Transverse colon (tissue), 4 donors: ENCODE data around the gene ARFGAP2. TPM values are rescaled to one million over a fixed set of nuclear protein-coding genes. Genes with fewer than 3 reads are reported as not detected.

ENCODE experiments used
- DNase-seq: peaks from one replicate; pipeline ENCODE4 v3.0.0-alpha.2; 2019
- H3K27ac ChIP-seq, 4 donors: fragments of 200-600 bp; sonication (generic); 2 replicates each; pipeline ENCODE4 v1.5.1; 2016 to 2018; ENCODE audit warnings: inconsistent platforms in 4 of 4
- H3K27me3 ChIP-seq: fragments of 200-600 bp; sonication (generic); 2 replicates; pipeline ENCODE4 v1.5.1; 2017; ENCODE audit warnings: inconsistent platforms
- H3K36me3 ChIP-seq, 4 donors: fragments of 200-600 bp; sonication (generic); 2 replicates each; pipeline ENCODE4 v1.5.1; 2017 to 2019; ENCODE audit warnings: inconsistent platforms in 4 of 4
- H3K4me1 ChIP-seq, 4 donors: fragments of 200-600 bp; sonication (generic); 2 replicates each; pipeline ENCODE4 v1.5.1; 2017 to 2020; ENCODE audit warnings: inconsistent platforms in 4 of 4
- H3K4me3 ChIP-seq, 4 donors: fragments of 200-600 bp; sonication (generic); 1 replicate in 1 of 4; 2 replicates in 3 of 4; pipeline versions ENCODE4 v1.5.1 to v1.6.1; 2017 to 2019; ENCODE audit warnings: inconsistent platforms in 4 of 4
- H3K9me3 ChIP-seq, 2 donors: fragments of 200-600 bp; sonication (generic); 2 replicates each; pipeline ENCODE4 v1.5.1; 2017 to 2019; ENCODE audit warnings: inconsistent platforms in 2 of 2
- EP300 ChIP-seq: sonication (generic); formaldehyde crosslinking; IDR thresholded peaks from one replicate; pipeline ENCODE4 v1.6.1; 2017; ENCODE audit warnings: antibody characterized with exemption, low read depth
- POLR2A ChIP-seq: fragments of 450-650 bp; IDR thresholded peaks from one replicate; pipeline ENCODE4 v1.6.1; 2016; ENCODE audit warnings: antibody characterized with exemption, mild to moderate bottlenecking, moderate library complexity
- POLR2AphosphoS5 ChIP-seq, 3 donors: sonication (generic); formaldehyde crosslinking; IDR thresholded peaks; one replicate each; pipeline ENCODE4 v1.6.1; 2016; ENCODE audit warnings: antibody characterized with exemption in 3 of 3
- WGBS, 2 donors: methylation state at CpG; one replicate each; pipeline ENCODE4 v1.1.5; 2018; ENCODE audit warnings: low coverage in 1 of 2; 5-methylcytosine and 5-hydroxymethylcytosine counted together
- in situ Hi-C, 4 donors: fragments of 200-750 bp; cut with MboI; loops; one replicate each; pipeline versions ENCODE4 v1.15.0 to v1.15.1; 2017; ENCODE audit warnings: low sequenced_read_pairs in 3 of 4, low pct_ligation_motif_present in 1 of 4, low pct_unique_long_range_greater_than_20kb in 1 of 4
- intact Hi-C: fragments of 100-400 bp; cut with DNase I; formaldehyde crosslinking; loops from one replicate; pipeline ENCODE4 v1.15.1; 2023; ENCODE audit warnings: low total_unique reads
- total RNA-seq, 4 donors: library from RNA; depleted of rRNA; stranded (reverse); fragments of >200 nt; gene quantifications; one replicate each; pipeline ENCODE4 v1.1.0, GENCODE V29; 2016
- TF ChIP-seq, protein P1 (sequence below), 5 experiments: fragments of 200-600 bp in 3 of 5; fragments of 450-650 bp in 2 of 5; sonication (generic) in 3 of 5; IDR thresholded peaks; 1 replicate in 2 of 5; 2 replicates in 3 of 5; pipeline ENCODE4 v1.5.1; 2016 to 2017; ENCODE audit warnings: antibody characterized with exemption in 5 of 5, inconsistent platforms in 3 of 5, mild to moderate bottlenecking in 2 of 5, moderate library complexity in 1 of 5

ARFGAP2 gene
- total RNA-seq, 4 donors from 2014 or later: 123 to 213 (median 132) TPM

DNA sequence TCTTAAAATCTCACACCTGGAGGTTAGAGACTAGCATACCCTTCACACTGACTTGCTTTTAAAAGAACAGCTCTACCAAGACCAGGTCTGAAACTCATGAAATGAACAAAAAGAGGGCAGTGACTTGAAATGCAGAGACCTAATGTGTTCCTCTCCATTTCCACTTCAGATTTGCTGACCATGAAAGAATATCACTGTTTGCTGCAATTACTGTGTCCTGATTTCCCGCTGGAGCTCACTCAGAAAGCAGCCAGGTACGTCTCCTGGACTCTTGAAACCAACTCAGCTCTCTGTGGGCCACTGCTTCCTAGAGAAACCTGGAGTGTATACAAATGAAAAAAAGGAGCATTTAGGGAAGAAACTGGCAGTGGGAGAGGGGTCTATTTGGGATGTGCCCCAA is 39.2 kb downstream of the ARFGAP2 start:
- no peak for DNase-seq
- in situ Hi-C loops (no loop called here), intact Hi-C loops (no loop called here)
- 94% methylated on average over 2 of the region's 2 CpGs; no CpG with 5 or more reads in 1 of the 2 donors for WGBS, 2 donors
- H3K27me3 ChIP-seq: no peaks in the 10 kb centered on the region
- no peak overlapping the region for H3K27ac ChIP-seq
- no peaks in the 10 kb centered on the region for H3K36me3 ChIP-seq
- H3K4me3 ChIP-seq: no peak overlapping the region
- no peaks in the 10 kb centered on the region for H3K9me3 ChIP-seq
- no peak for TF ChIP-seq POLR2A
- TF ChIP-seq POLR2AphosphoS5 (IDR thresholded peaks at IDR 0.05): no peak
- TF ChIP-seq, protein P1, sequence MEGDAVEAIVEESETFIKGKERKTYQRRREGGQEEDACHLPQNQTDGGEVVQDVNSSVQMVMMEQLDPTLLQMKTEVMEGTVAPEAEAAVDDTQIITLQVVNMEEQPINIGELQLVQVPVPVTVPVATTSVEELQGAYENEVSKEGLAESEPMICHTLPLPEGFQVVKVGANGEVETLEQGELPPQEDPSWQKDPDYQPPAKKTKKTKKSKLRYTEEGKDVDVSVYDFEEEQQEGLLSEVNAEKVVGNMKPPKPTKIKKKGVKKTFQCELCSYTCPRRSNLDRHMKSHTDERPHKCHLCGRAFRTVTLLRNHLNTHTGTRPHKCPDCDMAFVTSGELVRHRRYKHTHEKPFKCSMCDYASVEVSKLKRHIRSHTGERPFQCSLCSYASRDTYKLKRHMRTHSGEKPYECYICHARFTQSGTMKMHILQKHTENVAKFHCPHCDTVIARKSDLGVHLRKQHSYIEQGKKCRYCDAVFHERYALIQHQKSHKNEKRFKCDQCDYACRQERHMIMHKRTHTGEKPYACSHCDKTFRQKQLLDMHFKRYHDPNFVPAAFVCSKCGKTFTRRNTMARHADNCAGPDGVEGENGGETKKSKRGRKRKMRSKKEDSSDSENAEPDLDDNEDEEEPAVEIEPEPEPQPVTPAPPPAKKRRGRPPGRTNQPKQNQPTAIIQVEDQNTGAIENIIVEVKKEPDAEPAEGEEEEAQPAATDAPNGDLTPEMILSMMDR (IDR thresholded peaks at IDR 0.05): no peak
- no peak for TF ChIP-seq EP300
- H3K4me1 ChIP-seq: peaks cover 0 to 4% (median 2%) of the 10 kb centered on the region in 4 donors

DNA sequence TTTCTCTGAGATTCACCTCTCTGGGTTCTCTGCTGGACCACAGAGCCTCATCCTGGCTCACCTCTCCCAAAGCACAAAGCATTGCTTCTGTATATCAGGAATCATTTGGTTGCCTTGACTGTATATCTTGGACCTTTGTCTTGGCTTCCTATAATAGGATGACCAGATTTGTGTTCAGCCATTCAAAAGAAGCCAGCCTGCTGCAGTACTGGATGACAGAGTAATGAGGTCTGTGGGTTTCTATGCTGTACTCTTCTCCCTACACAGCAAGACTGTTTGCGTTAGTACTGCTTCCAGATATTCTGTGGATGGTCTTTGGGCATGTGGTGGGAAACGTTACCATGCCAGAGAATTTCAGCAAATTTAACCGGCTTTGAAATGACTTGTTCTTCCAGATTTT is 39.8 kb downstream of the ARFGAP2 start:
- DNase-seq: no peak
- no peaks in the 10 kb centered on the region for H3K9me3 ChIP-seq
- no peak for TF ChIP-seq EP300
- TF ChIP-seq, protein P1 (IDR thresholded peaks at IDR 0.05): no peak
- no peak for TF ChIP-seq POLR2A
- no peak for TF ChIP-seq POLR2AphosphoS5 (IDR thresholded peaks at IDR 0.05)
- H3K4me3 ChIP-seq: no peak overlapping the region
- in situ Hi-C loops: no loop called here
- no peaks in the 10 kb centered on the region for H3K36me3 ChIP-seq
- H3K4me1 ChIP-seq: peaks cover 0 to 8% (median 2%) of the 10 kb centered on the region in 4 donors
- no peaks in the 10 kb centered on the region for H3K27me3 ChIP-seq
- no peak overlapping the region for H3K27ac ChIP-seq
- intact Hi-C loops: no loop called here
- WGBS, 2 donors: 95 to 98% methylated on average over 3 of the region's 3 CpGs

DNA sequence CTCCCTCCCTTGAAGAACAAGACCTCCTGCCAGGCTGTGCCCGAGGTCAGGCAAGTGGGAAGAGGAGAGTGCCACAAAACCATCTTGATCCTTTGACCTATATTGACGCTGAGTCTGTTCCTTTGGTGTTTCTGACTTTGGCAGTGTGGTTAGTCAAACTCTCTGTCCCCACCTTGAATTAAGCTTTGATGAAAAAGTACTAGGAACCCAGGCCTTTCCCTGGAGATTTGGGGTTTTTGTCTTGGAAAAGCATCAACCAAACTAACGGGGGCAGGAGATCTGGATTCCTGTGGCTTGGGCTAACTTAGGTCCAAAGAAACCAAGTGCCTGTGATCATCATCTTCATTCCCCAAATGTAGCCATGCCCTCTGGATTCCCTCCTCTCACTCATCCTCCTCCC is 40.4 kb downstream of the ARFGAP2 start:
- no peak for DNase-seq
- Histone ChIP-seq H3K4me3 (no peak overlapping the region), H3K4me1 (peaks cover 0 to 8% (median 2%) of the 10 kb centered on the region in 4 donors), H3K36me3 (no peaks in the 10 kb centered on the region), H3K9me3 (no peaks in the 10 kb centered on the region), H3K27me3 (no peaks in the 10 kb centered on the region), H3K27ac (no peak overlapping the region)
- intact Hi-C loops (no loop called here), in situ Hi-C loops (no loop called here)
- TF ChIP-seq POLR2A (no peak), EP300 (no peak), POLR2AphosphoS5 (IDR thresholded peaks at IDR 0.05) (no peak)
- TF ChIP-seq, protein P1 (IDR thresholded peaks at IDR 0.05): no peak
- 67 to 89% methylated on average over 1 to 3 of the region's 3 CpGs for WGBS, 2 donors

DNA sequence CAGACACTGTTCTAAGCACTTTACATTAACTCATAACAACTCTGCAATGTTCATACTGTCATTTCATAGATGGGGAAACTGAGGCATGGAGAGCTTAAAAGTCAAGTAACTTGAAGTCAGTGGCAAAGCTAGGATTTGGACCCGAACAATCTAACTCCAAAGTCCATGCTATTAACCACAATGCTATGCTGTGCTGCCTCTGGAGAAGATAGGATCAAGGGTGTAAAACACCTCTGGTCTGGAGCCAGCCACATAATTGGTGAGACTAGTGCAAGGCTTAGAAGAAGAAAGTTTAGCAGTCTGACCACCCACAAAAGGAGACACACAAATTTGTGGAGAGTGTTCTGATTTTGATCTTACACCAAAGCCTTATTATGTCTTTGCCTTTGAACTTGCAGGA is 43.7 kb downstream of the ARFGAP2 start:
- TF ChIP-seq, protein P1 (IDR thresholded peaks at IDR 0.05): no peak
- no peak for TF ChIP-seq EP300
- H3K9me3 ChIP-seq: no peaks in the 10 kb centered on the region
- H3K27me3 ChIP-seq: no peaks in the 10 kb centered on the region
- H3K4me3 ChIP-seq: no peak overlapping the region
- in situ Hi-C loops (no loop called here), intact Hi-C loops (no loop called here)
- no peaks in the 10 kb centered on the region for H3K36me3 ChIP-seq
- DNase-seq: no peak
- 20 to 43% methylated on average over 1 of the region's 1 CpG for WGBS, 2 donors
- no peak overlapping the region for H3K27ac ChIP-seq
- H3K4me1 ChIP-seq: peaks cover 0 to 8% (median 2%) of the 10 kb centered on the region in 4 donors
